GM18951 (cell line): ENCODE measurements around the gene RNF10.

Experiments
- POLR2A ChIP-seq: IDR thresholded peaks from 4 replicates; pipeline ENCODE4 v1.6.1; 2011; ENCODE audit warnings: mild to moderate bottlenecking; ENCODE audit not compliant: insufficient read length, insufficient read depth; ENCODE audit errors: extremely low read depth
- in situ Hi-C: fragments of 300-500 bp; cut with MboI; formaldehyde crosslinking; loops from one replicate; pipeline ENCODE4 v1.12.0; 2022; ENCODE audit warnings: low sequenced_read_pairs, mixed read lengths, inconsistent platforms; ENCODE audit not compliant: unreplicated experiment

Gene RNF10

GRCh38 chr12:120625557-120626419, 91.6 kb downstream of the RNF10 start:
- TF ChIP-seq POLR2A = no peak
- in situ Hi-C loops = no loop called here
